HG03565 (cell line): ENCODE measurements around the gene RNF217.
"Not testable (repeated sequence)": the region's sequence is repeated elsewhere in the genome, so short reads cannot be mapped to it uniquely, and the experiment has no call there.

Source experiments
- ATAC-seq: cut with Tn5 transposase; IDR thresholded peaks from one replicate; pipeline ENCODE4 v1.9.1; 2021; ENCODE audit warnings: mild to moderate bottlenecking, moderate library complexity; ENCODE audit not compliant: unreplicated experiment

The RNF217 gene

DNA sequence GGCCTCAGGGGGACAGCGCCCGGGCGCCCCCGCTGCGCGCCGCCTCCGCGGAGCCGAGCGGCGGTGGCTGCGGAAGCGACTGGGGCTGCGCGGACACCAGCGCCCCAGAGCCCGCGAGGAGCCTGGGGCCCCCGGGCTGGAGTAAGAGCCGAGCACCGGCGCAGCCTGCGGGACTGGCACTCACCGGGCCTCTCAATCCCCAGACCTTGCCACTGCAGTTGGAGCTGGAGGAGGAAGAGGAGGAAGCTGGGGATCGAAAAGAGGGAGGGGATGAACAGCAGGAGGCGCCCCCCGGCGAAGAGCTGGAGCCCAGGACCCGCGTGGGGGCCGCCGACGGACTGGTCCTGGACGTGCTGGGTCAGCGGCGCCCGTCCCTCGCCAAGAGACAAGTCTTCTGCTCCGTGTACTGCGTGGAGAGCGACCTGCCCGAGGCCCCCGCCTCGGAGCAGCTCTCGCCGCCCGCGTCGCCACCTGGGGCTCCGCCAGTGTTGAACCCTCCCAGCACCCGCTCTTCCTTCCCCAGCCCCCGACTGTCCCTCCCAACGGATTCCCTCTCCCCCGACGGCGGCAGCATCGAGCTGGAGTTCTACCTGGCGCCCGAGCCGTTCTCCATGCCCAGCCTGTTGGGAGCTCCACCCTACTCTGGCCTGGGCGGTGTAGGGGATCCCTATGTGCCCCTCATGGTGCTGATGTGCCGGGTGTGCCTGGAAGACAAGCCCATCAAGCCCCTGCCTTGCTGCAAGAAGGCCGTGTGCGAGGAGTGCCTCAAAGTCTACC, 590 bp downstream of the RNF217 start:
- no peak for ATAC-seq

DNA sequence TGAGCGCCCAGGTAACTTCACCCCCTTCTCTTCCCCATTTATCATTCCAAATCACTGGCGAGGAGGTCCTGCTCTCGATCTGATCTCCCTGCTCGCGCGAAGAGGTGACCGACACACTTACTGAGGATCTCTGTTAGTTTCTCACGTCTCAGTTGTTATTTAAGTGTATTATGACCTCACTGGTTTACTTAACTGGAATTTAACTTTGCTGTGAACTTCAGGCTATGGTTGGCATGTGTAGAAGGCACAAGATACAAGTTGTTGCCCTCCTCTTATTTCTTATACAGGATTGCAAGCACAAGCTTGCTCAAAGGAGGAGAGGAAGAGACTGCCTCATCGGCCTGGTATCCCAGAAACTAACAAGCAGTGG, 1.2 kb downstream of the RNF217 start:
- no peak for ATAC-seq

DNA sequence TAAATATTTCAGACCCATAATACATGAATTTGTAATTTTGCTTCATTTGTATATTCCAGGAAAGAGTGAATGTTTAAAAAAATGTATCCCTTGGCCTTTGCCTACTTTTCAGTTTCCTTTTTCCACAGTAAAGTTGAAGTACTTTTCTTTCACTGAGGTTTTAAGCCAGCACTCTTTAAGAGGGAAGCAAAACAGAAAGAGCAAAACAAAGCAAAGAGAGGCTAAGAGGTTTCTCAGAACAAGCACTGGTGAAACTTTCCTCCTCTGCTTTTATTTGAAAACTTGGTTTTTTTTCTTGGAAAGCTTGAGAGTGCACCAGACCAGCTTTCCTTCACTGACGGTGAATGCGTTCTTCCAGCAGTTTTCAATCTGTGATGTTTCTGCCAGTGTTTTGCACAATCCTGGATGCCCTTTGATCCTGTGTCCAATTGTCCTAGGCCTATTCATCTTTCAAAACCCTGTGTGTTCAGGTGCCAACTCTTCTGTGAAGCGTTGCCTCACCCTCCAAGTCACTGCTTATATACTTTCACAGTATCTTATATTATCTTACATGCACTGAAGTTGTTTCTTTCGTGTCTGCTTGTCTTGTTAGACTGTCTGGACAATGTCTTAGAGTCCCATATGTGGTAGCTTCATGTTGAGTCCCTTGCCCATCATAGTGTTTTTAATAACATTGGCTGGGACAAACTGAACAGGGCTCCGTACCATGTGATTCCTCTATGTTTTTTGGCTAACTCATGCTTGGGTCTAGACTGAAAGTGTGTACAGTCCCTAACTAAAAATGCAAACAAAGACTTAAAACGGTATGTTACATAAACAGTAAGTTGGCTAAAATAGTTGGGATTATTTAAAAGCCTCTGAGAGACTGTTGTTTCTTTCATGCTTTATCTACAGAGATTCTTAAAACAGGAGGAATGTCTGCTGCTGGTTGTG, 1.9 kb downstream of the RNF217 start:
- no peak for ATAC-seq

DNA sequence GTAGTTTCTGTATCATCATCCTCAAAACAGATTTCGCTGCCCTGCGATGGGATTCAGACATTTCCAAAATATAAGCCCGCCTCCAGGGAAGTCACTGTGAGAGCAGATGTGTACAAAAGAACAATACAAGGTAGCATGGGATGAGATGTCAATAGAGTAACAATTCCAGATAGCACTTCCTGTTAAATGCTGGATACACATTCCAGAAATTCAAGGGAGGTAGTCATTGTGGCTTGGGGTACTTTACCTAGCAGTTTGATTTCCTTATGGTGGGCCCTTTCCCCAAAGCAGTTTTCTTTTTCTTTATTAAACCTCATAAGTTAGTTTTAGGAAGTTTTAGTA, 2.5 kb downstream of the RNF217 start:
- no peak for ATAC-seq

DNA sequence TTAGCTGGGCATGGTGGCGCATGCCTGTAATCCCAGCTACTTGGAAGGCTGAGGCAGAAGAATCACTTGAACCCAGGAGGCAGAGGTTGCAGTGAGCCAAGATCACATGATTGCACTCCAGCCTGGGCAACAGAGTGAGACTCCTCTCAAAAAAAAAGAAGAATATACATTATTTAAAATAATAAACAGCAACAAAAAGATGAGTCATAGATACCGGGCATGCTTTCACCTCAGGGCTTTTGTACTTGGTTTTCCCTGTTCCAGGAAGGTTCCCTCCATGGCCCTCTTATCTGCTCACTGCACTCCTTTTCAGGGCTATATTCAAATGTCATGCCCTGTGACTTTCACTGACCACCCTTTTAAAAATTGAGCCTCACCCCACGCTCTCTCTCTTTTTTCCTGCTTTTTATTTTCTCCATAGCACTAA, 3.2 kb downstream of the RNF217 start:
- ATAC-seq, result not testable (repeated sequence)

DNA sequence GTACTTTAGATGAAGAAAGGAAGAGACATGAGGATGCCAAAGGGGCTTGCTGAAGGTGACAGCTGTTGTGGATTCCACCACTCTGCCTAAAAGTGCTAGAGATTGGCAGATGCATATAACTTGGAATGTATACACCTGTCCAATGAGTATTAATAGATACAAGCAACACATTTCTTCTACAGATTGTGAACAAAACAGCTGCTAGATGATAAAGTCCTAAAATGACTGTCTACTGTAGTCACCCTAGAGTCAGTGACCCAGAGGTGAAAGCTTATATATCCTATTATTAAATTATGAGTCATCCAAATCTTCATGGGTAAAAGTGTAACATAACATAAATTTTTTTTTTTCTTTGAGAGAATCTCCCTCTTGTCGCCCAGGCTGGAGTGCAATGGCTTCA, 5.2 kb downstream of the RNF217 start:
- no peak for ATAC-seq

DNA sequence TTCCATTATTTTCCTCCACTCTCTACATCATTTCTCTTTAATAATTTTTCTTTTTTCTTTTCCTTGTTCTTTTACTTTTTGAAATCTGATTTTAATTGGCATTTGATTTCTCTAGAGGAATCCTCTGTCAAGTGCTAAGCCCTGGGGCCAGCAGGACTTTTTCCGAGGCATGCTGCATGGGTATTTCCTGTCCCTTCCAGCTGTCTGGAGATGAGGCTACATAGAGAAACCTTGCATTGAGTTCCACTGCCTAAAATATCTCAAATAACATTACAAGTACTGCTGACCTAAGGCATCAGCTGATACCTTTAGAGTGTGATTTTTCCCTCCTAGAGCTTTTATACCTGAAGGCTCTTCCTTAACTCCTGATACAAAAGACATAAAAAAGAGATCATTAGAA, 6.2 kb downstream of the RNF217 start:
- ATAC-seq, result no peak

DNA sequence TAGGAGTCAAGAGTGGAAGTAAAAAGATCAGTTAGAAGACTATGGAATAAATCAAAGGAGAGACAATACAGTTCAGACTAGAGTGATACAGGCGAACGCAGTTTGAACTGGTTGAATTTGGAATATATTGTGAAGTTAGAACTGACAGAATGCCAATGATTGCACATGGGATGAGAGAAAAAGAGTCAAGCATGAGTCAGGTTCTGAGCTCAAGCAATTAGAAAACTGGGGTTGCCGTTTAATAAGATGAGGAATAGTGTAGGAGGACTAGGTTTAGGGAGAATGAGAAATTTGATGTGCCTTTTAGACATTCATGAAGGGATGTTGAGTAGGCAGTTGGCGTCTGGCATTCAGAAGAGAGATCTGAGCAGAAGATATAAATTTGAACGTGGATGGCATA, 8.0 kb downstream of the RNF217 start:
- ATAC-seq, result no peak

DNA sequence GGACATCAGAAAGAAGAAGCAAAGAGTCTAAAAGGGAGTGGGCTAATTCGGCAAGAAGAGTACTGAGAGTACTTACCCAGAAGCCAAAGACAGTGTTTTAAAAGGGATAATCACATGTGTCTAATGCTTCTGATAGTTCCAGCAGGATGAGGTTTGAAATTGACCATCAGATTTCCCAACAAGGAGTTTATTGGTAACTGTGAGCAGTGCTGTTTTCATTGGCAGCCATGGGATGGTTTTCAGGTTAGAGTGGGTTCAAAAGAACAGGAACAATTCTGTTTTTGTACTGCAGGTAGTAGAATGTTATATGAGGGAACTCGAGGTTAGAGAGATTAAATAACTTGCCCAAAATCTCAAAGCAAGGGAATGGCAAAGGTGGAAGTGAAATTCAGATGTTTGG, 8.5 kb downstream of the RNF217 start:
- ATAC-seq, result no peak

DNA sequence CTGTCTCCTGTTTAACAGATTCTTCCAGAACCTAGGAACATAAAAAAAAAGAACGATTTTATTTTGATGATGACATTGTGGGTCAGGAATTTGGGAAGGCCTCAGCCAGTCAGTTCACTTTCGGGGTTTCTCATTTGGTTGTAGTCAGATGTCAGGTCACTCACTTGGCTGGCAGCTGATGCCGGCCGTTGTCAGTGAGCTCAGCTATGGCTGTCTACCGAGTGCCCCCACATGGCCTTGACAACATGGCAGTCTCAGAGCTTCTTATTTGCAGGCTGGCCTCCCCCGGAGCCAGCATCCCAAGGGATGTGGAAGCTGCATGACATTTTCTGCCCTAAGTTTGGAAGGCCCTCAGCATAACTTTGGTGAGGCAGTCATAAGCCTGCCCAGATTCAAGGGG, 11.5 kb downstream of the RNF217 start:
- ATAC-seq, result no peak

DNA sequence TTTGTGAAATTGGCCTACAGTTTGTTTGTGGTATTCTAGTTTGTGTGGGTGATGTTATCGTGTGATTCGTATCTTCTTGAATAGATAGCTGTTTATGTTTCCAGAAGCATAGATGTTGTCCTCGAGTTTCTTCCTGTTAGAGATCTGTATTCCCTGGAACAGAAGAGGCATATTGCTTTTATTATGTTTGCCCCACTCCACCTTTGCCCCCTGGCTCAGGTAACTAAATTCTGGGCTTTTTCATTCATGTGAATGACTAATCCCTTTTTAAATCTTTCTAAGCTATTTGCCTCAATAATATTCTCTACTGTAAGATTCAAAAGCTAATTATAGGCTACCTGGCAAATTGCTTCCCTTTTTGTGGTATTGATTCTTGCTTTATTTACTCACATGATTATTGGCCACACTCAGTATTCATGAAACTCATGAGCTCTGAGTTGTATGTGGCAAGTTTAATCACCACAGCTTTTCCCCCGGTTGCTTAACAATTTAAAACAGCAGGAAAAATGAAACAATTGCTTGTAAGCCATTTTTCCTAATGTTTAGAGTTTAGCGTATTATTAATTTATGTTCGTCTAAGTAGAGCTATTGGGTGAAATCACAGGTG, 12.6 kb downstream of the RNF217 start:
- ATAC-seq, result no peak

DNA sequence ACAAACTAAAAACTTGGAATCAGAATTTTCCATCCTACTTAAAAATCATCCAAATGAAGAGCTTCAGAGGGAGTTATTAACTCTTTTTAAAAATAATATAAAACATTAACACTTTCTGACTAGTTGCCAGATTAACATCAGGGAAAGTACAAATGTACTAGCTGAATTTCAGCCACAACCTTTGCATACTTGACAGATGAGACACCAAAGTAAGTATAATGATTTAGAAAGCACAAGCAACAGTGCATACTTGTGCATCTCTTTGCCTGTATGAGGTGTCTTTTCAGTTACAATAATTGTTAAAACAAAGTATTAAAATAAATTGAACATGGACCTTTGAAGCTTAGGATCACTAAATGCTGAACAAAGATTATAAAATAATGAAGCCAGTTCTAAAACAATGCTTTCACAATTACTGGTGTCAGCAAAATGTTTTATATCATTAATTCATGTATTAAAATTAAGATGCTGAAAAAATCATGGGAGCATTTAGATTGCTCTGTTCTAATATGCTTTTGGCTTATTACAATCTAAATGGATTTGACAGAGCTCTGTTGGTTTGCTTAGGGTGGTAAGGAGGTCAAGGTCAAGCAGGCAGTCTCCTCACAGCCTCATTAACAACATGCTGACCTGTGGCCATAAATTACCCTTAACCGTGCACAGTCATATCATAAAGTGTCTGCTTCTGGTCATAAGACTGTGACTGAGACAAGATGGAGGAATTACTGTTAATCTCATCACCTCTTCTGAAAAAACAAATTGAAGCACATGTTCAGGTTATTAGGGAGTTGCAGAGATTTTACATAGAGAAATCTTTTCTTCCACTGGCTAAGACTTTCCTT, 15.1 kb downstream of the RNF217 start:
- ATAC-seq, result no peak

DNA sequence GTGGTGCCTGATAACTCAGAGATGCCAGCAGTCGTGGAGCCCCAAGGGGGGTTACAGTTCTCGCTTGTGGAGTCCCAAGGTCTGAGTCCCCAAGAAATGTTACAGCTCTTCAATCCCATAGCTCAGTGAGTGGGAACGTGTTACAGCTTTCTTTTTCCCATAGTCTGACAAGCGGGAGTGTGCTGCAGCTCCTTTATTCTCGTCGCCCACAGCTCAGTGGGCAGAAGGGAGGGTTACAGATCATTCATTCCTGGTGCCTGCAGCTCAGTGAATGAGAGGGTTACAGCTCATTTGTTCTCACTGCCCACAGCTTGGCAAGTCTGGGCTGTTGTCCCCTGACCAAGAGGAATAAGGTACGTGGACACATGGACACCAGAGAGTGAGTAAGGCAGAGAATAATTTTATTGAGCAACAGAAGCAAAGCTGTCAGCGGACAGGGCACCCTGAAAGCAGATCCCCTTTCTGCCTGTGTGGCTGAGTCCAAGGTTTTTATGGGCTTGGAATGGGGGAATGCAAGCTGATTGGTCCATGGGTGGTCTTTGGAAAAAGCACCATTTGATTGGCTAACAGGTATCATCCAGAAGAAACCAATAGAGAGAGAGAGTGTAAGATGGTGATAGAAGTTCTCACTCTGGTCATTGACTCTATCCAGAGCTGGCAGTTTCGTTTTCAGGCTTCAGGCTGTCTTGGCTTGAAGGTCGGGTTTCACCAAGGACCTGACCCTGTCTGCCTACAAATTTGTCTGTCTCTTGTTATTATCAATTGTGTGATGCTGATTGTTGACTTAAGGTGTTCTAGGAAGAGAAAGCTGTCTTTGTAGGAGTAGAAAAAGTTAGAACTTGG, 16.4 kb downstream of the RNF217 start:
- no peak for ATAC-seq

DNA sequence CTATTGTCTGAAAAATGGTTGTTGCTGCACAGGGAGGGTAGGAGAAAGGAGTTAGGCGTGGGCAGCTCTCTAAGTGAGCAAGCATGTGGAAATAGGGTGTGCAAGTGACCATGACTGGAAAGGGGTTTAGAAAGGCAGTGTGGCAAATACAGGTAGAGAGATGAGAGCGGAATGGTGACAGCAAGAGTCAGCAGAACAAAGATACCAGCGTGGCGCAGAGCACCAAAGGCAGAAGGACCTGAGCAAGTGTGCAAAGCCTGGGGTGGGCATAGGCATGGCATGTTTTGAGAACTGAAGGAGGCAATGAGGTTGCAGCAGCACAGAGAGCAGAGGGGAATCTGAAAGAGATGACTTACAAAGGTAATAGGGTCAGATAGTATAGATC, 17.0 kb downstream of the RNF217 start:
- ATAC-seq, result no peak

DNA sequence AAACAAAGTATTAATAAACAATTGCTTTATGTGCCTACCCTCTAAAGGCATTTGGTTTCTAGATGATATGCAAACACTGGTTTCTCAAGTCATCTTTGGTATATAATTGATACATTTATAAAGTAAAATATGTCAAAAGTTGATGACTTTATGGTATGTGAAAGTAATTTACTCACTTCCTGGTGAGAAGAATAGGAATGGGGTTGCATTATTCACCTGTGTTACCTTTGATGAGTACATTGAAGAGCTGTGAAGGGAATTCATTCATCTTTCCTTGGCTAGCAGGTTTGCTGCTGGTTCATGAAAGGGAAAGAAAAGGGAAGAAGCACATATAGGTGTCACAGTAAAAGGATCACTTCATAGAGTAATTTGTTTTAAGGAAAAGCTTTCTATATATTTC, 20.4 kb downstream of the RNF217 start:
- ATAC-seq, result no peak

DNA sequence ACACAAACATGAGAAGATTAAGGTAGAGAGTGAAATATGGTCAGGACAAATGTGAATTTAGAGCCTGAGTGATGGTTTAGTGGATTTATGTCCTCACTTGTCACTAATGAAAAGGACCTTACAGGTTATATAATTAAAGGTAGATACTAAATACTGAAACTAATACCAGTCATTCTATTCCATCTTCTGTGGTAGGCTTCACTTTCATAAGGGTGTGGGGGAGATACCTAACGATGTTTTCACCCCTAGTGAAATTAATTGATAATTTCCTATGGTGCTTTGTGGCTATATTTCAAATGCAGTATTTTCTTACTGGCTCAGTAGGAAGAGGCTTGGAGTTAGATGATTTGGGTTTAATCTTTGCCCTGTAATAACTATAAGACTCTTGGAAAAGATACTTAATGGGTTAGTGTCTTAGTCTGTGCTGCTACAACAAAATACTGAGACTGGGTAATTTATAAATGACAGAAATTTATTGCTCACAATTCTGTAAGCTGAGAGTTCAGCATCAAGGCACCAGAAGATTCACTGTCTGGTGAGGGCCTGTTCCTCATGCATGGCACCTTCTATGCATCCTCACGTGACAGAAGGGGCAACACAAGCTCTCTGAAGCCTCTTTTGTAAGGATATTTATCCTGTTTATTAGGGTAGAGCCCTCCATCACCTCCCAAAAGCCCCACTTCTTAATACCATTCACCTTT, 21.3 kb downstream of the RNF217 start:
- ATAC-seq, result no peak

DNA sequence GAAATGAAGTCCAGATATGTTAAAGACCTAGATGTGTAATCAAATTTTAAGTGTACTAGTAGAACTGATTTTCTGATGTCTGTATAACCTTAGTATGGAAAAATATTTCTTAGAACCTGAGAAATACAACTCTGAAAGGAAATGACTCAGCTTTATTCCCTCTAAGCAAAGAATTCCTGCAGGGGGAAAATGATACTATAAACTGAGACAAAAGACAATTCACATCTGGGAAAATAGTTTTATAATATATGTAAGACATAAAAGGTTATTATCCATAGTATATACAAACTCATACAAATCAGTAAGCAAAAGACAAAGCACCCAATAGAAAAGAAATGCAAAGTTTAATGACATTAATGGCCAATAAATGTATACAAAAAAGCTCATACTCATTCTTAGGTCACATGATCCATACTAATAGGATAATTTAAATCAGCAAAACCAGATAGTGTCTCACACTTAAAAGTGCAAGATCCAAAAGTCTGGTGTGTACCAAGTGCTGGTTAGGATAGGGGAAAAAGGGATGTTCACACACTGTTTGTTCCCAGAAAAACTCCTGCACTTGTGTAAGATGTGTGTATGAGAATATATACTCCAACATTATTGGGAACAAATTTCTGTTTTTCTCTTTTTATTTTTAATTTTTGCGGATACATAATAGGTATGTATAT, 22.6 kb downstream of the RNF217 start:
- no peak for ATAC-seq

DNA sequence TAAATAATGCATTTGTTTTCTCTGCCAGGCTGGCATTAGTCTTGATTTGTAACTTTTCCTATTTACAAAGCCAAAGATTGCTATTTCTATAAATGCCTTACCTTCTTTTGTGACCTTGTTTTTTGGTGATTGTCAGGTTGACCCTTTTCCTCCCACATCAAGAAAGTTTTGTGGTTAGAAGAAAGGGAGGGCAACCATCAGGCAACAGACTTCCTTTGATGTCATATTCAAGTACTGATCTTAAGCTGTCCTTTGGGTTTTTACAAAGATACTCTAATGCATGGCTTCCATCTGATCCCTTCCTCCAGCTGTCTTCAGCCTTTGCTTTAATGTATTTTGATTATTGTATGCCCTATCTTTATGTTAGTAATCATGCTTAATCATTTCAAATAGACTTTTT, 23.9 kb downstream of the RNF217 start:
- ATAC-seq, result no peak

DNA sequence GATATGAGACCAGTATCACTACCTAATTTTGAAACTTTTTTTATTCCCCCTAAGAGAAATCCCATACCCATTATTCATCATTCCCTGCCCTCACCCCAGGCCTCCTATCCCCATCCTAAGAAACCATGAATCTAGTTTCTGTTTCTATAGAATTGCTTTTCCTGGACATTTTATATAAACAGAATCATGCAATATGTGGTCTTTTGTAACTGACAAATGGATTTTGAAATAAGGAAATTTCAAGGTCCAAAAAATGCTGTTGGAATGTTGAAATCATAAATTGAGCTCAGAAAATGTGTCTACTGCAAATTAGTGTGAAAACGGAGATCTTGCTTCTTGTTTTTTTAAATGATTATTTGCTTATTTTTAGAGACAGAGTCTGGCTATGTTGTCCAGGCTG, 25.1 kb downstream of the RNF217 start:
- ATAC-seq, result no peak
